Activated CD4-positive, alpha-beta T cell treated with anti-CD3 and anti-CD28 coated beads for 36 hours (primary cell): ENCODE measurements around the gene FUT6. TPM values are rescaled to one million over a fixed set of nuclear protein-coding genes. Genes with fewer than 3 reads are reported as not detected.

Experiments used
- ATAC-seq: fragments of 200-7000 bp; cut with Tn5 transposase; one replicate; pipeline ENCODE4 v1.10.0; 2021; ENCODE audit warnings: mild to moderate bottlenecking, moderate library complexity
- CTCF ChIA-PET: fragments of 350-600 bp; sonication (Branson Sonifier 250); formaldehyde crosslinking; loops from one replicate; lab custom pipeline; 2021; ENCODE audit warnings: antibody characterized with exemption; lab: Charles Lee
- POLR2A ChIA-PET: fragments of 350-600 bp; sonication (Branson Sonifier 250); formaldehyde crosslinking; loops from one replicate; lab custom pipeline; 2021; ENCODE audit warnings: antibody characterized with exemption, inconsistent platforms; lab: Charles Lee
- DNase-seq: peaks from one replicate; pipeline ENCODE4 v3.0.0-alpha.2; 2020
- H3K27ac Mint-ChIP-seq: one replicate; pipeline ENCODE4 v1.8.0; 2021; ENCODE audit warnings: mixed read lengths
- H3K27me3 Mint-ChIP-seq: one replicate; pipeline ENCODE4 v1.8.0; 2021; ENCODE audit warnings: mixed read lengths
- H3K36me3 Mint-ChIP-seq: one replicate; pipeline ENCODE4 v1.8.0; 2021; ENCODE audit warnings: low read depth, mixed read lengths
- H3K4me1 Mint-ChIP-seq: one replicate; pipeline ENCODE4 v1.8.0; 2021; ENCODE audit warnings: mixed read lengths
- H3K4me3 Mint-ChIP-seq: one replicate; pipeline ENCODE4 v1.8.0; 2021; ENCODE audit warnings: mild to moderate bottlenecking, moderate library complexity, mixed read lengths
- H3K9me3 Mint-ChIP-seq: one replicate; pipeline ENCODE4 v1.8.0; 2021; ENCODE audit warnings: low read depth, mixed read lengths
- intact Hi-C, 2 experiments: fragments of 100-400 bp; cut with DNase I in 1 of 2; cut with micrococcal nuclease in 1 of 2; formaldehyde crosslinking; loops; one replicate each; pipeline versions ENCODE4 v1.14.2 to v1.15.1; 2022 to 2024; cut with DNase I, micrococcal nuclease
- total RNA-seq, 2 experiments: library from RNA; stranded (reverse); gene quantifications; one replicate each; pipeline ENCODE4 v1.2.3, GENCODE V29; 2021

FUT6 gene
- total RNA-seq, 2 experiments from 2014 or later: not detected

GRCh38 chr19:5803441-5803751, 36.1 kb downstream of the FUT6 start:
- intact Hi-C loops: loop anchor here in 1 of 2 experiments (5.0 kb wide), 1 partner anchor 159 kb away; no protein-coding TSS in a partner anchor

GRCh38 chr19:5801796-5802619, 37.5 kb downstream of the FUT6 start:
- H3K27me3 Mint-ChIP-seq: peaks cover 20% of the 10 kb centered on the region
- H3K9me3 Mint-ChIP-seq: no peaks in the 10 kb centered on the region
- intact Hi-C loops: loop anchor here in 1 of 2 experiments (5.0 kb wide), 1 partner anchor 160 kb away; no protein-coding TSS in a partner anchor
- ATAC-seq (no peak), DNase-seq (peak; percentile 39)
- POLR2A ChIA-PET: no interaction called here
- no peaks in the 10 kb centered on the region for H3K36me3 Mint-ChIP-seq
- CTCF ChIA-PET: interaction anchor here (0.6 to 0.7 kb wide), 4 partner anchors 13 to 89 kb away, joined by 3 read pairs; no protein-coding TSS in a partner anchor
- peaks cover 21% of the 10 kb centered on the region for H3K4me1 Mint-ChIP-seq
- H3K4me3 Mint-ChIP-seq: no peak overlapping the region
- no peak overlapping the region for H3K27ac Mint-ChIP-seq

More at GRCh38 chr19:5803441-5803751, 36.1 kb downstream of the FUT6 start:
- H3K36me3 Mint-ChIP-seq: no peaks in the 10 kb centered on the region
- H3K9me3 Mint-ChIP-seq: no peaks in the 10 kb centered on the region
- DNase-seq (no peak), ATAC-seq (peak; percentile 2)
- H3K27ac Mint-ChIP-seq: peak overlapping the region; percentile 47
- H3K4me1 Mint-ChIP-seq: peaks cover 21% of the 10 kb centered on the region
- CTCF ChIA-PET: interaction anchor here (0.5 to 2.3 kb wide), 25 partner anchors 9 to 1366 kb away, joined by 3 to 37 read pairs (median 6); partner anchors contain the start of genes CATSPERD, DUS3L, NDUFA11 and RANBP3
- peak overlapping the region; percentile 63 for H3K4me3 Mint-ChIP-seq
- POLR2A ChIA-PET: interaction anchor here (0.7 to 1.6 kb wide), 5 partner anchors 9 to 117 kb away, joined by 3 to 18 read pairs (median 3); partner anchors contain the start of genes NDUFA11 and VMAC
- peaks cover 20% of the 10 kb centered on the region for H3K27me3 Mint-ChIP-seq

GRCh38 chr19:5800361-5801270, 38.9 kb downstream of the FUT6 start:
- DNase-seq: no peak
- CTCF ChIA-PET: interaction anchor here (0.7 to 0.9 kb wide), 3 partner anchors 74 to 223 kb away, joined by 3 read pairs; no protein-coding TSS in a partner anchor
- POLR2A ChIA-PET: interaction anchor here (0.6 kb wide), 1 partner anchor 12 kb away, joined by 3 read pairs; no protein-coding TSS in a partner anchor
- peaks cover 20% of the 10 kb centered on the region for H3K27me3 Mint-ChIP-seq
- no peaks in the 10 kb centered on the region for H3K9me3 Mint-ChIP-seq
- no peak overlapping the region for H3K27ac Mint-ChIP-seq
- no peak overlapping the region for H3K4me3 Mint-ChIP-seq
- ATAC-seq: no peak
- intact Hi-C loops: loop anchor here in 1 of 2 experiments (5.0 kb wide), 1 partner anchor 162 kb away; no protein-coding TSS in a partner anchor
- peaks cover 21% of the 10 kb centered on the region for H3K4me1 Mint-ChIP-seq
- H3K36me3 Mint-ChIP-seq: no peaks in the 10 kb centered on the region

GRCh38 chr19:5799247-5800241, 40.0 kb downstream of the FUT6 start:
- intact Hi-C loops: loop anchor here in 1 of 2 experiments (5.0 kb wide), 1 partner anchor 163 kb away; no protein-coding TSS in a partner anchor
- peaks cover 18% of the 10 kb centered on the region for H3K27me3 Mint-ChIP-seq
- POLR2A ChIA-PET: no interaction called here
- no peak for ATAC-seq
- H3K4me3 Mint-ChIP-seq: no peak overlapping the region
- CTCF ChIA-PET: interaction anchor here (0.9 kb wide), 1 partner anchor 224 kb away, joined by 3 read pairs; no protein-coding TSS in a partner anchor
- no peaks in the 10 kb centered on the region for H3K36me3 Mint-ChIP-seq
- DNase-seq: no peak
- H3K27ac Mint-ChIP-seq: no peak overlapping the region
- peaks cover 20% of the 10 kb centered on the region for H3K4me1 Mint-ChIP-seq
- no peaks in the 10 kb centered on the region for H3K9me3 Mint-ChIP-seq

GRCh38 chr19:5798244-5798643, 41.3 kb downstream of the FUT6 start:
- CTCF ChIA-PET: no interaction called here
- H3K27me3 Mint-ChIP-seq: peaks cover 17% of the 10 kb centered on the region
- no peak for DNase-seq

GRCh38 chr19:5795382-5795919, 44.1 kb downstream of the FUT6 start:
- intact Hi-C loops: no loop called here

More at GRCh38 chr19:5798244-5798643, 41.3 kb downstream of the FUT6 start:
- H3K4me1 Mint-ChIP-seq: peaks cover 9% of the 10 kb centered on the region
- intact Hi-C loops: no loop called here
- no peaks in the 10 kb centered on the region for H3K36me3 Mint-ChIP-seq
- no peak overlapping the region for H3K4me3 Mint-ChIP-seq
- H3K27ac Mint-ChIP-seq: no peak overlapping the region
- no peak for ATAC-seq
- POLR2A ChIA-PET: no interaction called here
- no peaks in the 10 kb centered on the region for H3K9me3 Mint-ChIP-seq

GRCh38 chr19:5793188-5793587, 46.3 kb downstream of the FUT6 start:
- Mint-ChIP-seq H3K36me3 (peaks cover 13% of the 10 kb centered on the region), H3K4me3 (no peak overlapping the region), H3K4me1 (peaks cover 13% of the 10 kb centered on the region), H3K9me3 (no peaks in the 10 kb centered on the region), H3K27ac (no peak overlapping the region), H3K27me3 (no peaks in the 10 kb centered on the region)
- ChIA-PET POLR2A (no interaction called here), CTCF (interaction anchor here (0.7 to 3.8 kb wide), 6 partner anchors 11 to 102 kb away, joined by 3 to 37 read pairs (median 3); partner anchors contain the start of gene NRTN)
- ATAC-seq: no peak
- intact Hi-C loops: no loop called here
- no peak for DNase-seq

More at GRCh38 chr19:5795382-5795919, 44.1 kb downstream of the FUT6 start:
- Mint-ChIP-seq H3K4me1 (peaks cover 4% of the 10 kb centered on the region), H3K36me3 (peaks cover under 1% of the 10 kb centered on the region), H3K27ac (no peak overlapping the region), H3K27me3 (peaks cover 4% of the 10 kb centered on the region), H3K4me3 (no peak overlapping the region), H3K9me3 (no peaks in the 10 kb centered on the region)
- ATAC-seq: no peak
- POLR2A ChIA-PET: interaction anchor here (1.1 kb wide), 1 partner anchor 9 kb away, joined by 3 read pairs; no protein-coding TSS in a partner anchor
- CTCF ChIA-PET: interaction anchor here (0.9 to 3.8 kb wide), 3 partner anchors 8 to 32 kb away, joined by 3 to 37 read pairs (median 8); partner anchors contain the start of gene NRTN
- DNase-seq: no peak

GRCh38 chr19:5792224-5792623, 47.3 kb downstream of the FUT6 start:
- DNase-seq: no peak
- Mint-ChIP-seq H3K4me1 (peaks cover 13% of the 10 kb centered on the region), H3K4me3 (no peak overlapping the region), H3K27ac (no peak overlapping the region), H3K9me3 (no peaks in the 10 kb centered on the region), H3K27me3 (no peaks in the 10 kb centered on the region), H3K36me3 (peaks cover 16% of the 10 kb centered on the region)
- CTCF ChIA-PET: interaction anchor here (0.6 to 4.3 kb wide), 5 partner anchors 12 to 625 kb away, joined by 3 to 15 read pairs (median 4); partner anchors contain the start of genes NRTN and RPL36
- ATAC-seq: no peak
- intact Hi-C loops: no loop called here
- POLR2A ChIA-PET: interaction anchor here (0.7 kb wide), 1 partner anchor 73 kb away, joined by 3 read pairs; no protein-coding TSS in a partner anchor
